ENCODE data around the gene PSMD3. TPM values are rescaled to one million over a fixed set of nuclear protein-coding genes. Genes with fewer than 3 reads are reported as not detected.

PSMD3 gene
- total RNA-seq, 4 donors from 2014 or later: 62.0 to 158 (median 84.7) TPM

GRCh38 chr17:39974433-39974832 lies 6.2 kb upstream of the PSMD3 start:
- no peaks in the 10 kb centered on the region for H3K36me3 ChIP-seq
- intact Hi-C loops (cut with DNase I; ENCODE audit: low total_unique reads): no loop called here
- no peaks in the 10 kb centered on the region for H3K27me3 ChIP-seq
- no peaks in the 10 kb centered on the region for H3K9me3 ChIP-seq
- TF ChIP-seq POLR2A (IDR thresholded peaks at IDR 0.05): no peak
- TF ChIP-seq CTCF (IDR thresholded peaks at IDR 0.05): no peak
- no peak overlapping the region for H3K27ac ChIP-seq
- H3K4me3 ChIP-seq: no peak overlapping the region
- peaks cover 0 to 5% of the 10 kb centered on the region in 2 donors for H3K4me1 ChIP-seq
- DNase-seq: no peak

GRCh38 chr17:39975801-39976200 lies 4.8 kb upstream of the PSMD3 start:
- Histone ChIP-seq H3K27me3 (no peaks in the 10 kb centered on the region), H3K36me3 (no peaks in the 10 kb centered on the region), H3K9me3 (no peaks in the 10 kb centered on the region), H3K27ac (no peak overlapping the region), H3K4me1 (peaks cover 0 to 5% of the 10 kb centered on the region in 2 donors), H3K4me3 (no peak overlapping the region)
- no peak for DNase-seq
- intact Hi-C loops (cut with DNase I; ENCODE audit: low total_unique reads): no loop called here
- no peak for TF ChIP-seq POLR2A (IDR thresholded peaks at IDR 0.05)
- no peak for TF ChIP-seq CTCF (IDR thresholded peaks at IDR 0.05)

GRCh38 chr17:39979016-39979670 lies 1.5 kb upstream of the PSMD3 start:
- DNase-seq: peak; percentile 68 to 85
- Histone ChIP-seq H3K9me3 (no peaks in the 10 kb centered on the region), H3K4me1 (peaks cover 0 to 13% of the 10 kb centered on the region in 2 donors), H3K36me3 (no peaks in the 10 kb centered on the region), H3K27ac (peak overlapping the region; percentile 95), H3K4me3 (no peak overlapping the region), H3K27me3 (no peaks in the 10 kb centered on the region)
- intact Hi-C loops (cut with DNase I; ENCODE audit: low total_unique reads): no loop called here
- TF ChIP-seq POLR2A (IDR thresholded peaks at IDR 0.05) (no peak), CTCF (IDR thresholded peaks at IDR 0.05) (no peak)

- TF ChIP-seq POLR2A (IDR thresholded peaks at IDR 0.05) (no peak), CTCF (IDR thresholded peaks at IDR 0.05) (no peak)
Observed at GRCh38 chr17:39979893-39980350, 685 bp upstream of the PSMD3 start.

GRCh38 chr17:39981207-39981741 lies 667 bp downstream of the PSMD3 start:
- Histone ChIP-seq H3K36me3 (no peaks in the 10 kb centered on the region), H3K27me3 (no peaks in the 10 kb centered on the region), H3K4me3 (peak overlapping the region; percentile 80 to 96), H3K4me1 (peaks cover 0 to 13% of the 10 kb centered on the region in 2 donors), H3K9me3 (no peaks in the 10 kb centered on the region), H3K27ac (peak overlapping the region; percentile 95)
- DNase-seq: no peak
- intact Hi-C loops (cut with DNase I; ENCODE audit: low total_unique reads): no loop called here
- TF ChIP-seq POLR2A (IDR thresholded peaks at IDR 0.05) (no peak), CTCF (IDR thresholded peaks at IDR 0.05) (no peak)

More at GRCh38 chr17:39979893-39980350, 685 bp upstream of the PSMD3 start:
- intact Hi-C loops (cut with DNase I; ENCODE audit: low total_unique reads): no loop called here
- Histone ChIP-seq H3K4me1 (peaks cover 0 to 13% of the 10 kb centered on the region in 2 donors), H3K27ac (peak overlapping the region; percentile 95), H3K27me3 (no peaks in the 10 kb centered on the region), H3K36me3 (no peaks in the 10 kb centered on the region), H3K9me3 (no peaks in the 10 kb centered on the region), H3K4me3 (peak overlapping the region; percentile 37 to 96)
- DNase-seq: peak in 1 of 2 donors; percentile 35
